Astrocyte of the spinal cord (primary cell): ENCODE measurements around the gene CACNA1H.
"Not testable (repeated sequence)": the region's sequence is repeated elsewhere in the genome, so short reads cannot be mapped to it uniquely, and the experiment has no call there.

Experiments
- DNase-seq: peaks from one replicate; pipeline ENCODE4 v3.0.0; 2011; ENCODE audit warnings: low read depth, low spot score
- H3K4me3 ChIP-seq: 2 replicates; pipeline ENCODE4 v1.5.1; 2011; ENCODE audit warnings: low read depth, mild to moderate bottlenecking, low read length, moderate library complexity
- CTCF ChIP-seq: IDR thresholded peaks from 2 replicates; pipeline ENCODE4 v1.5.1; 2012; ENCODE audit warnings: low read depth, mild to moderate bottlenecking, low read length, inconsistent platforms
- in situ Hi-C: cut with HindIII; loops from 2 replicates; pipeline ENCODE4 v1.10.0; 2017; ENCODE audit warnings: low sequenced_read_pairs

CACNA1H gene

DNA sequence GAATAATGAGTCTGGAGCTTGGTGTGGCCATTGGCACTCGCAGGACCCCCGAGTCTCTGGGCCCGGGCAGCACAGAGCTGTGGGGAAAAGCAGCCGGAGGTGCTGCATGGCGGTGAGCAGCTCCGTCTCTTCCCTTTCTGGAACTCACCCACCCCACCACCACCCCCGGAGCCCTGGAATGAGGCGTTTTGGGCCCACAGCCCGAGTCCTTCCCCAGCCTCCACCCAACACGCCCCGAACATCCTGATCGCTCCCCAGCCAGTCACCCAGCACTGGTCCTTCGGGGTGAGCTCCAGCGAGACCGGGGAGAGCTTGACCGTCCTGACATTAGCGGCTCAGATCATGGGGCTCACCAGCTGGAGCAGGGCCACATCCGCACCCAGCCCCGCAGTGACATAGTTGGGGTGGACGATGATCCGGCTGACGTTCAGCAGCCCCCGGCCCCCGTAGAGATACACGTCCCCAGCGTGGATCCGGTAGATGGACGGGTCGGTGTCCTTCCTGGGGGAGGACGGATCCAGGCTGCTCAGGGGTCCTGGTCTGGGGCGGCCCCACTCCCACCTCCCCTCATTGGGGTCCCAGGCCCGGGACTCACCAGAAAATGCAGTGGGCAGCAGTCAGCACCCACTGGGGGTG, 109.4 kb downstream of the CACNA1H start:
- no peak for TF ChIP-seq CTCF
- no peak for DNase-seq

DNA sequence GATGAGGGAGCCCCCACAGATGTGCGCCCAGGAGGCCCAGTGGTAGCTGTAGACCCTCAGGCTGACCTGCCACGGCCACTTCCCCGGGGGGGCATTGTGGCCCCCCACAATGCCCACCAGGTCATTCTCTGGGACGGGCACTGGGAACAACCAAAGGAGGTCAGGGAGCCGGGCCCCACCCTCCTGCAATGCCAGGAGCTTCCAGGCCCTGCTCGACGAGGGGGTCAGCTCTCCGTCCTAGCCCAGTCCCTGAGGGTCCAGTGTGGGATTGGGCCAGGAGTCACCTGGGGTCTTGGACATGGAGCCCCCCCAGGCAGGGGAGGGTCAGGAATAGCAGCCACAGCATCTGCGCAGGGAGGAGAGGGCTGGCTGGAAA, 109.9 kb downstream of the CACNA1H start:
- TF ChIP-seq CTCF = no peak
- in situ Hi-C loops = no loop called here
- no peak for DNase-seq
- no peak overlapping the region for H3K4me3 ChIP-seq

More for the DNA sequence above, 109.4 kb downstream of the CACNA1H start:
- no peak overlapping the region for H3K4me3 ChIP-seq
- in situ Hi-C loops = no loop called here

DNA sequence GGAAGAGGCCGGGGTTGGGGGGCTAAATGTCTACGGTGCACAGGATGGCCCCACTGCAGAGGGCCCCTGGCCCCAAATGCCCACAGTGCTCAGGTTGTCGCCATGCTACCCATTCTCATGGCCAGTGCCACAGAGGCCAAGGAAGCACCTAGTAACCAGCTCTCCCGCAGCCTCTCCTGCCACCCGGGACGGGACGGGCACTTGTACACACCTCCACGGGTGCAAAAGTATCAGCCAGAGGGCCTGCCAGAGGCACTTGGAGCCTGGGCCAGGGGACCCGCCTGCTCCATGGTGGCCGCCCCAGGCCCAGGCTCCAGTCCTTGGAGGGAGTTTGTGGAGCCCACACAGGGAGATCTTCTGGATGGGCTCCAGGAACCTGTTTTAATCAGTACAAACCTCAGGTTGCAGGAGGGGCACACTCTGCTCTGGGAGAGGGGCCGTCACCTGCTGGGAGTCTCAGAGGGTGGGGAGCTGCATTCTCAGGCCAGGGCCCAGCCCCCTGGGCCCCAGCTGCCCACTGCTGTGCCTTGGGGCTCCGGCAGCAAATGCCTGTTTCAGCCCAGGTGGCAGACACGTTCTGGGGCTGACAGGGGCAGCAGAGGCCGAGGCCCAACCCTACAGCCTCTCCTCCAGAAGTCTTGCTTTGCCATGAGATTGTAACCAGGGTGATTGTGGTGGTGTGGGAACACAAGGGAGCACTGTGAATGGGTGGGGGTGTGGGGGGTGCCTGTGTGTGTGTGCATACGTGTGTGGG, 110.9 kb downstream of the CACNA1H start:
- H3K4me3 ChIP-seq = no peak overlapping the region
- in situ Hi-C loops = no loop called here
- TF ChIP-seq CTCF = no peak
- DNase-seq = no peak

DNA sequence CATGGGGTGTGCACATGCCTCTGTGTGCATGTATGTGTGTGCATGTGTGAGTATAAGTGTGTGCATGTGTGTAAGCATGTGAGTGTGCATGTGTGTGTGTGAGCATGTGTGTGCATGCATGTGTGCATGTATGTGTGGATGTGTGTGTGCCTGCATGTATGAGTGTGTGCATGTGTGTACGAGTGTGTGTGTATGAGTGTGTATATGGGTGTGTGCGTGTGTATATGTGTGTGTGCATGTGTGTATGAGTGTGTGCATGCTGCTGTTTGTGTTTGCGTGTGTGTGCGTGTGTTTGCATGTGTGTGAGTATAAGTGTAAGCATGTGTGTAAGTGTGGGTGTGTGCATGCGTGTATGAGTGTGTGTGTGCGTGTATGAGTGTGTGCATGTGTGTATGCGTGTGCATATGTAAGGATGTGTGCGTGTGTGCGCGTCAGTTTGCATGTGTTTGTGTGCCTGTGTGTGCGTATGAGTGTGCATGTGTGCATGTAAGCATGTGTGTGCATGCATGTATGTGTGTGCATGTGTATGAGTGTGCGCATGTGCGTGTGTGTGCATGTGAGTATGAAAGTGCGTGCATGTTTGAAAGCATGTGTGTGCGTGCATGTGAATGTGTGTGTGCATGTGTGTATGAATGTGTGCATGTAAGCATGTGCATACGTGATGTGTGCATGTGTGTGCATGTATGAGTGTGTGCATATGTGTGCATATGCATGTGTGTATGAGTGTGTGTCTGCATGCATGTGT, 111.6 kb downstream of the CACNA1H start:
- DNase-seq = no peak
- in situ Hi-C loops = no loop called here
- no peak for TF ChIP-seq CTCF
- no peak overlapping the region for H3K4me3 ChIP-seq

- no peak overlapping the region for H3K4me3 ChIP-seq
- no peak for TF ChIP-seq CTCF
- DNase-seq = no peak
- in situ Hi-C loops = no loop called here
Observed at GRCh38 chr16:1265090-1265630, 112.3 kb downstream of the CACNA1H start.

DNA sequence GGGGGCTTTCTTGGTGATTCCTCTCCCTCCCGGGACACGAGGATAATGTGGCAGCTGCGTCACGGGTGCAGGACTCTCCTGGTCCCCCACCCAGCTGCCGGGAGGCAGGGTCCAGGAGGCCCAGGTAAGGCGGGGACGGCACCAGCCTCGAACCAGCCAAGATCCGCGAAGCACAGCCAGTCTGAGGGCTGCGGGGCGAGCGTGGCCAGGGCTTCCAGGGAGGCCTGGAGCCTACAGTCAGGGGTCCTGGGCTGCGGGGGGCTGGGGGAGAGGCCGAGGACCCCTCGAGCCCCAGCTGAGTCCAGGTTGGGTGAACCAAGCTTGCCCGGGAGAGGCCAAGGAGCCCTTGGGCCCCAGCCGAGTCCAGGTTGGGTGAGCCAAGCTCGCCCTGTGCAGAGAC, 112.9 kb downstream of the CACNA1H start:
- in situ Hi-C loops = no loop called here
- no peak overlapping the region for H3K4me3 ChIP-seq
- TF ChIP-seq CTCF = no peak
- DNase-seq = no peak

GRCh38 chr16:1269418-1269817, 116.5 kb downstream of the CACNA1H start:
- DNase-seq, in situ Hi-C loops, H3K4me3 ChIP-seq: not testable (repeated sequence)
